Panc1 (cell line): ENCODE results near the gene MET.

Experiments used
- POLR2AphosphoS5 ChIP-seq: IDR thresholded peaks from 2 replicates; pipeline ENCODE4 v1.6.1; 2012; ENCODE audit warnings: mild to moderate bottlenecking, low read depth, low read length, moderate library complexity
- TF ChIP-seq, protein P1 (sequence below): fragments of 450-650 bp; IDR thresholded peaks from 2 replicates; pipeline ENCODE4 v1.5.1; 2017; ENCODE audit warnings: mild to moderate bottlenecking
- TF ChIP-seq, protein P2 (sequence below), 2 experiments: IDR thresholded peaks; 2 replicates each; pipeline ENCODE4 v1.6.1; 2011 to 2012; ENCODE audit warnings: low read depth in 2 of 2, control low read depth in 1 of 2, low read length in 1 of 2, mild to moderate bottlenecking in 1 of 2, moderate library complexity in 1 of 2; ENCODE audit not compliant: insufficient read depth in 1 of 2

GRCh38 chr7:116783666-116784318 is 111.8 kb downstream of the MET start:
- TF ChIP-seq, protein P1, sequence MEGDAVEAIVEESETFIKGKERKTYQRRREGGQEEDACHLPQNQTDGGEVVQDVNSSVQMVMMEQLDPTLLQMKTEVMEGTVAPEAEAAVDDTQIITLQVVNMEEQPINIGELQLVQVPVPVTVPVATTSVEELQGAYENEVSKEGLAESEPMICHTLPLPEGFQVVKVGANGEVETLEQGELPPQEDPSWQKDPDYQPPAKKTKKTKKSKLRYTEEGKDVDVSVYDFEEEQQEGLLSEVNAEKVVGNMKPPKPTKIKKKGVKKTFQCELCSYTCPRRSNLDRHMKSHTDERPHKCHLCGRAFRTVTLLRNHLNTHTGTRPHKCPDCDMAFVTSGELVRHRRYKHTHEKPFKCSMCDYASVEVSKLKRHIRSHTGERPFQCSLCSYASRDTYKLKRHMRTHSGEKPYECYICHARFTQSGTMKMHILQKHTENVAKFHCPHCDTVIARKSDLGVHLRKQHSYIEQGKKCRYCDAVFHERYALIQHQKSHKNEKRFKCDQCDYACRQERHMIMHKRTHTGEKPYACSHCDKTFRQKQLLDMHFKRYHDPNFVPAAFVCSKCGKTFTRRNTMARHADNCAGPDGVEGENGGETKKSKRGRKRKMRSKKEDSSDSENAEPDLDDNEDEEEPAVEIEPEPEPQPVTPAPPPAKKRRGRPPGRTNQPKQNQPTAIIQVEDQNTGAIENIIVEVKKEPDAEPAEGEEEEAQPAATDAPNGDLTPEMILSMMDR = no peak
- no peak for TF ChIP-seq POLR2AphosphoS5
- TF ChIP-seq, protein P2, sequence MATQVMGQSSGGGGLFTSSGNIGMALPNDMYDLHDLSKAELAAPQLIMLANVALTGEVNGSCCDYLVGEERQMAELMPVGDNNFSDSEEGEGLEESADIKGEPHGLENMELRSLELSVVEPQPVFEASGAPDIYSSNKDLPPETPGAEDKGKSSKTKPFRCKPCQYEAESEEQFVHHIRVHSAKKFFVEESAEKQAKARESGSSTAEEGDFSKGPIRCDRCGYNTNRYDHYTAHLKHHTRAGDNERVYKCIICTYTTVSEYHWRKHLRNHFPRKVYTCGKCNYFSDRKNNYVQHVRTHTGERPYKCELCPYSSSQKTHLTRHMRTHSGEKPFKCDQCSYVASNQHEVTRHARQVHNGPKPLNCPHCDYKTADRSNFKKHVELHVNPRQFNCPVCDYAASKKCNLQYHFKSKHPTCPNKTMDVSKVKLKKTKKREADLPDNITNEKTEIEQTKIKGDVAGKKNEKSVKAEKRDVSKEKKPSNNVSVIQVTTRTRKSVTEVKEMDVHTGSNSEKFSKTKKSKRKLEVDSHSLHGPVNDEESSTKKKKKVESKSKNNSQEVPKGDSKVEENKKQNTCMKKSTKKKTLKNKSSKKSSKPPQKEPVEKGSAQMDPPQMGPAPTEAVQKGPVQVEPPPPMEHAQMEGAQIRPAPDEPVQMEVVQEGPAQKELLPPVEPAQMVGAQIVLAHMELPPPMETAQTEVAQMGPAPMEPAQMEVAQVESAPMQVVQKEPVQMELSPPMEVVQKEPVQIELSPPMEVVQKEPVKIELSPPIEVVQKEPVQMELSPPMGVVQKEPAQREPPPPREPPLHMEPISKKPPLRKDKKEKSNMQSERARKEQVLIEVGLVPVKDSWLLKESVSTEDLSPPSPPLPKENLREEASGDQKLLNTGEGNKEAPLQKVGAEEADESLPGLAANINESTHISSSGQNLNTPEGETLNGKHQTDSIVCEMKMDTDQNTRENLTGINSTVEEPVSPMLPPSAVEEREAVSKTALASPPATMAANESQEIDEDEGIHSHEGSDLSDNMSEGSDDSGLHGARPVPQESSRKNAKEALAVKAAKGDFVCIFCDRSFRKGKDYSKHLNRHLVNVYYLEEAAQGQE (IDR thresholded peaks at IDR 0.05; ENCODE audit: insufficient read depth in 1 of 2, low read depth in 2 of 2, low read length in 1 of 2) = no peak
